ENCODE measurements around the gene CENPF.
"Not testable (repeated sequence)": the region's sequence is repeated elsewhere in the genome, so short reads cannot be mapped to it uniquely, and the experiment has no call there.

CENPF gene

GRCh38 chr1:214602764-214603657, at the start of gene CENPF:
Gene CENPF, plus strand, starts transcription at chr1:214603195. Its CDS starts 10,560 bp downstream, at chr1:214613755.
- peak; percentile 95 for DNase-seq (ENCODE audit: low read depth)

GRCh38 chr1:214557952-214558735, 44.9 kb upstream of the CENPF start:
- DNase-seq (ENCODE audit: low read depth) = no peak

- no peak for DNase-seq (ENCODE audit: low read depth)
These were observed 39.1 kb upstream of the CENPF start for GRCh38 chr1:214563881-214564280.

- no peak for DNase-seq (ENCODE audit: low read depth)
These were observed 37.7 kb upstream of the CENPF start for GRCh38 chr1:214565310-214565709.

GRCh38 chr1:214566158-214567104, 36.6 kb upstream of the CENPF start:
- no peak for DNase-seq (ENCODE audit: low read depth)

- DNase-seq (ENCODE audit: low read depth) = no peak
These were observed 35.5 kb upstream of the CENPF start for GRCh38 chr1:214567481-214567980.

GRCh38 chr1:214568328-214568727, 34.7 kb upstream of the CENPF start:
- no peak for DNase-seq (ENCODE audit: low read depth)

GRCh38 chr1:214569357-214570004, 33.5 kb upstream of the CENPF start:
- DNase-seq (ENCODE audit: low read depth) = no peak

- DNase-seq (ENCODE audit: low read depth) = no peak
These were observed 32.6 kb upstream of the CENPF start for GRCh38 chr1:214570442-214570841.

- no peak for DNase-seq (ENCODE audit: low read depth)
These were observed 31.7 kb upstream of the CENPF start for GRCh38 chr1:214571281-214571680.

GRCh38 chr1:214573386-214574318, 29.3 kb upstream of the CENPF start:
- no peak for DNase-seq (ENCODE audit: low read depth)

- DNase-seq (ENCODE audit: low read depth) = no peak
These were observed 28.2 kb upstream of the CENPF start for GRCh38 chr1:214574598-214575411.

- DNase-seq (ENCODE audit: low read depth) = not testable (repeated sequence)
These were observed 26.9 kb upstream of the CENPF start for GRCh38 chr1:214576120-214576519.

- DNase-seq (ENCODE audit: low read depth) = no peak
These were observed 23.8 kb upstream of the CENPF start for GRCh38 chr1:214579183-214579582.

- DNase-seq (ENCODE audit: low read depth) = no peak
These were observed 21.2 kb upstream of the CENPF start for GRCh38 chr1:214581785-214582184.

- DNase-seq (ENCODE audit: low read depth) = no peak
These were observed 20.6 kb upstream of the CENPF start for GRCh38 chr1:214582289-214582891.

GRCh38 chr1:214583113-214583512, 19.9 kb upstream of the CENPF start:
- DNase-seq (ENCODE audit: low read depth) = no peak

GRCh38 chr1:214583824-214584554, 19.0 kb upstream of the CENPF start:
- DNase-seq (ENCODE audit: low read depth) = no peak
